Activated naive CD8-positive, alpha-beta T cell treated with anti-CD3 and anti-CD28 coated beads, Interleukin-2, amount 10 ng/mL, durations not matched to agents 7 days and 5 days (primary cell): Measurements from ENCODE around the gene NRXN2. TPM values are rescaled to one million over a fixed set of nuclear protein-coding genes. Genes with fewer than 3 reads are reported as not detected.
A peak's percentile ranks its signal among the peaks of the same experiment; 100 is the strongest.

Experiments used
- ATAC-seq: fragments of 150-1000 bp; cut with Tn5 transposase; one replicate; pipeline ENCODE4 v1.10.0; 2021; ENCODE audit warnings: low read depth, moderate library complexity
- POLR2A ChIA-PET: fragments of 350-600 bp; sonication (Branson Sonifier 250); formaldehyde crosslinking; loops from one replicate; lab custom pipeline; 2021; ENCODE audit warnings: antibody characterized with exemption; lab: Charles Lee
- DNase-seq: peaks from one replicate; pipeline ENCODE4 v3.0.0; 2021
- H3K27ac Mint-ChIP-seq: one replicate; pipeline ENCODE4 v1.8.0; 2022; ENCODE audit warnings: mild to moderate bottlenecking, mixed read lengths
- H3K27me3 Mint-ChIP-seq: one replicate; pipeline ENCODE4 v1.8.0; 2022; ENCODE audit warnings: mild to moderate bottlenecking, moderate library complexity, mixed read lengths
- H3K36me3 Mint-ChIP-seq: one replicate; pipeline ENCODE4 v1.8.0; 2021; ENCODE audit warnings: mild to moderate bottlenecking, mixed read lengths
- H3K4me1 Mint-ChIP-seq: one replicate; pipeline ENCODE4 v1.8.0; 2021; ENCODE audit warnings: mixed read lengths
- H3K4me3 Mint-ChIP-seq: one replicate; pipeline ENCODE4 v1.8.0; 2022; ENCODE audit warnings: mild to moderate bottlenecking, moderate library complexity, mixed read lengths
- H3K9me3 Mint-ChIP-seq: one replicate; pipeline ENCODE4 v1.8.0; 2021; ENCODE audit warnings: mixed read lengths
- total RNA-seq, 2 experiments: library from RNA; stranded (reverse); gene quantifications; one replicate each; pipeline ENCODE4 v1.2.3, GENCODE V29; 2021

NRXN2 gene
- total RNA-seq, 2 experiments from 2014 or later, result 0.36 TPM; not detected in 1

- H3K4me1 Mint-ChIP-seq, result peaks cover 12% of the 10 kb centered on the region
- H3K4me3 Mint-ChIP-seq, result no peak overlapping the region
- no peak overlapping the region for H3K27ac Mint-ChIP-seq
- ATAC-seq, result no peak
- POLR2A ChIA-PET, result no interaction called here
- H3K27me3 Mint-ChIP-seq, result peaks cover 50% of the 10 kb centered on the region
- H3K36me3 Mint-ChIP-seq, result no peaks in the 10 kb centered on the region
- DNase-seq, result no peak
- no peaks in the 10 kb centered on the region for H3K9me3 Mint-ChIP-seq
Observed at GRCh38 chr11:64720167-64720566, 2.8 kb downstream of the NRXN2 start.

- H3K27ac Mint-ChIP-seq, result no peak overlapping the region
- no peak for ATAC-seq
Observed at GRCh38 chr11:64719406-64719805, 3.6 kb downstream of the NRXN2 start.

GRCh38 chr11:64718780-64719124, 4.2 kb downstream of the NRXN2 start:
- peaks cover 64% of the 10 kb centered on the region for H3K27me3 Mint-ChIP-seq
- H3K9me3 Mint-ChIP-seq, result no peaks in the 10 kb centered on the region
- H3K4me3 Mint-ChIP-seq, result no peak overlapping the region
- H3K27ac Mint-ChIP-seq, result no peak overlapping the region
- ATAC-seq (no peak), DNase-seq (no peak)
- peaks cover 3% of the 10 kb centered on the region for H3K4me1 Mint-ChIP-seq
- no peaks in the 10 kb centered on the region for H3K36me3 Mint-ChIP-seq
- POLR2A ChIA-PET, result no interaction called here

More at GRCh38 chr11:64719406-64719805, 3.6 kb downstream of the NRXN2 start:
- H3K36me3 Mint-ChIP-seq, result no peaks in the 10 kb centered on the region
- no peaks in the 10 kb centered on the region for H3K9me3 Mint-ChIP-seq
- no peak for DNase-seq
- peaks cover 8% of the 10 kb centered on the region for H3K4me1 Mint-ChIP-seq
- peaks cover 57% of the 10 kb centered on the region for H3K27me3 Mint-ChIP-seq
- POLR2A ChIA-PET, result no interaction called here
- no peak overlapping the region for H3K4me3 Mint-ChIP-seq

GRCh38 chr11:64718084-64718779, 4.8 kb downstream of the NRXN2 start:
- Mint-ChIP-seq H3K27me3 (peaks cover 65% of the 10 kb centered on the region), H3K27ac (no peak overlapping the region), H3K4me1 (peaks cover 3% of the 10 kb centered on the region), H3K36me3 (no peaks in the 10 kb centered on the region), H3K4me3 (no peak overlapping the region), H3K9me3 (no peaks in the 10 kb centered on the region)
- ATAC-seq (no peak), DNase-seq (no peak)
- POLR2A ChIA-PET, result no interaction called here

- Mint-ChIP-seq H3K4me1 (peaks cover 3% of the 10 kb centered on the region), H3K9me3 (no peaks in the 10 kb centered on the region), H3K36me3 (no peaks in the 10 kb centered on the region), H3K27me3 (peaks cover 65% of the 10 kb centered on the region), H3K4me3 (no peak overlapping the region), H3K27ac (no peak overlapping the region)
- ATAC-seq (no peak), DNase-seq (no peak)
- POLR2A ChIA-PET, result no interaction called here
Observed at GRCh38 chr11:64717268-64717578, 5.8 kb downstream of the NRXN2 start.

GRCh38 chr11:64716473-64717267, 6.3 kb downstream of the NRXN2 start:
- ATAC-seq, result no peak
- H3K4me3 Mint-ChIP-seq, result no peak overlapping the region
- POLR2A ChIA-PET, result no interaction called here

GRCh38 chr11:64715756-64716472, 7.1 kb downstream of the NRXN2 start:
- H3K27me3 Mint-ChIP-seq, result peaks cover 64% of the 10 kb centered on the region

More at GRCh38 chr11:64716473-64717267, 6.3 kb downstream of the NRXN2 start:
- Mint-ChIP-seq H3K9me3 (no peaks in the 10 kb centered on the region), H3K4me1 (peaks cover 8% of the 10 kb centered on the region), H3K36me3 (no peaks in the 10 kb centered on the region), H3K27me3 (peaks cover 65% of the 10 kb centered on the region), H3K27ac (no peak overlapping the region)
- no peak for DNase-seq

GRCh38 chr11:64715110-64715509, 7.9 kb downstream of the NRXN2 start:
- H3K9me3 Mint-ChIP-seq, result no peaks in the 10 kb centered on the region
- no peak for ATAC-seq
- H3K27ac Mint-ChIP-seq, result no peak overlapping the region
- H3K36me3 Mint-ChIP-seq, result no peaks in the 10 kb centered on the region
- peaks cover 65% of the 10 kb centered on the region for H3K27me3 Mint-ChIP-seq
- POLR2A ChIA-PET, result no interaction called here
- peaks cover 15% of the 10 kb centered on the region for H3K4me1 Mint-ChIP-seq
- no peak overlapping the region for H3K4me3 Mint-ChIP-seq
- DNase-seq, result no peak

More at GRCh38 chr11:64715756-64716472, 7.1 kb downstream of the NRXN2 start:
- no peaks in the 10 kb centered on the region for H3K36me3 Mint-ChIP-seq
- DNase-seq (no peak), ATAC-seq (no peak)
- POLR2A ChIA-PET, result no interaction called here
- peaks cover 13% of the 10 kb centered on the region for H3K4me1 Mint-ChIP-seq
- no peak overlapping the region for H3K4me3 Mint-ChIP-seq
- H3K9me3 Mint-ChIP-seq, result no peaks in the 10 kb centered on the region
- H3K27ac Mint-ChIP-seq, result no peak overlapping the region

- Mint-ChIP-seq H3K27ac (no peak overlapping the region), H3K9me3 (no peaks in the 10 kb centered on the region), H3K36me3 (no peaks in the 10 kb centered on the region), H3K4me1 (peaks cover 15% of the 10 kb centered on the region), H3K27me3 (peaks cover 69% of the 10 kb centered on the region), H3K4me3 (no peak overlapping the region)
- POLR2A ChIA-PET, result no interaction called here
- no peak for DNase-seq
- ATAC-seq, result no peak
Observed at GRCh38 chr11:64714666-64715065, 8.3 kb downstream of the NRXN2 start.

- no peak for ATAC-seq
- Mint-ChIP-seq H3K27me3 (peaks cover 70% of the 10 kb centered on the region), H3K4me3 (no peak overlapping the region), H3K36me3 (no peaks in the 10 kb centered on the region), H3K9me3 (no peaks in the 10 kb centered on the region), H3K27ac (no peak overlapping the region), H3K4me1 (peaks cover 15% of the 10 kb centered on the region)
- POLR2A ChIA-PET, result no interaction called here
- no peak for DNase-seq
Observed at GRCh38 chr11:64713781-64714363, 9.1 kb downstream of the NRXN2 start.

- POLR2A ChIA-PET, result no interaction called here
- H3K36me3 Mint-ChIP-seq, result no peaks in the 10 kb centered on the region
- no peak overlapping the region for H3K27ac Mint-ChIP-seq
- H3K4me3 Mint-ChIP-seq, result no peak overlapping the region
- no peaks in the 10 kb centered on the region for H3K9me3 Mint-ChIP-seq
- H3K27me3 Mint-ChIP-seq, result peaks cover 73% of the 10 kb centered on the region
- DNase-seq (no peak), ATAC-seq (peak; percentile 41)
- peaks cover 15% of the 10 kb centered on the region for H3K4me1 Mint-ChIP-seq
Observed at GRCh38 chr11:64713016-64713707, 9.8 kb downstream of the NRXN2 start.

GRCh38 chr11:64712430-64713015, 10.5 kb downstream of the NRXN2 start:
- no peaks in the 10 kb centered on the region for H3K36me3 Mint-ChIP-seq
- POLR2A ChIA-PET, result no interaction called here
- H3K4me3 Mint-ChIP-seq, result peak overlapping the region; percentile 2
- H3K9me3 Mint-ChIP-seq, result no peaks in the 10 kb centered on the region
- peaks cover 15% of the 10 kb centered on the region for H3K4me1 Mint-ChIP-seq
- peak overlapping the region; percentile 8 for H3K27ac Mint-ChIP-seq
- ATAC-seq (no peak), DNase-seq (no peak)
- peaks cover 76% of the 10 kb centered on the region for H3K27me3 Mint-ChIP-seq

- no peak overlapping the region for H3K27ac Mint-ChIP-seq
- H3K4me3 Mint-ChIP-seq, result peak overlapping the region; percentile 2
- peaks cover 72% of the 10 kb centered on the region for H3K27me3 Mint-ChIP-seq
- H3K4me1 Mint-ChIP-seq, result peaks cover 15% of the 10 kb centered on the region
- H3K9me3 Mint-ChIP-seq, result no peaks in the 10 kb centered on the region
- DNase-seq, result no peak
- no peaks in the 10 kb centered on the region for H3K36me3 Mint-ChIP-seq
- POLR2A ChIA-PET, result no interaction called here
- ATAC-seq, result no peak
Observed at GRCh38 chr11:64711956-64712362, 11.0 kb downstream of the NRXN2 start.
